Neural cell (in vitro differentiated cells): ENCODE results near the gene SLC20A1.

ENCODE experiments used
- CTCF ChIP-seq: fragments of 450-650 bp; IDR thresholded peaks from 2 replicates; pipeline ENCODE4 v1.5.1; 2014; ENCODE audit warnings: antibody characterized with exemption, mild to moderate bottlenecking, moderate library complexity; ENCODE audit not compliant: poor library complexity, severe bottlenecking
- EZH2 ChIP-seq: fragments of 200-600, 300-800 bp; shearing (Covaris generic), sonication (generic); IDR thresholded peaks from 2 replicates; pipeline ENCODE4 v1.6.1; 2014; ENCODE audit warnings: antibody characterized with exemption, low read length, borderline replicate concordance, mild to moderate bottlenecking; ENCODE audit not compliant: insufficient read depth, poor library complexity, severe bottlenecking
- POLR2AphosphoS5 ChIP-seq: IDR thresholded peaks from 2 replicates; pipeline ENCODE4 v1.6.1; 2012

- no peak for TF ChIP-seq CTCF
- no peak for TF ChIP-seq POLR2AphosphoS5
- no peak for TF ChIP-seq EZH2
Measured at GRCh38 chr2:112636605-112637288, 9.0 kb upstream of the SLC20A1 start.
